Spleen (tissue), 11 donors: ENCODE measurements around the gene C11orf16. TPM values are rescaled to one million over a fixed set of nuclear protein-coding genes. Genes with fewer than 3 reads are reported as not detected.

ENCODE experiments used
- DNase-seq: peaks from one replicate; pipeline ENCODE4 v3.0.0-alpha.2; 2020
- H3K27ac ChIP-seq, 8 donors: fragments of 200-600 bp; sonication (generic) in 7 of 8; 1 replicate in 4 of 8; 2 replicates in 4 of 8; pipeline versions ENCODE4 v1.5.0 to v1.8.0; 2016 to 2021; ENCODE audit warnings: inconsistent platforms in 4 of 8, mild to moderate bottlenecking in 4 of 8, moderate library complexity in 1 of 8
- H3K27me3 ChIP-seq, 7 donors: fragments of 200-600 bp; sonication (generic) in 6 of 7; replicated peaks in 1 of 7; 1 replicate in 4 of 7; 2 replicates in 3 of 7; pipeline versions ENCODE4 v1.5.0 to v1.8.0; 2016 to 2021; ENCODE audit warnings: inconsistent platforms in 3 of 7, mild to moderate bottlenecking in 1 of 7
- H3K36me3 ChIP-seq, 6 donors: fragments of 200-600 bp; sonication (generic) in 5 of 6; 1 replicate in 4 of 6; 2 replicates in 2 of 6; pipeline versions ENCODE4 v1.5.0 to v1.8.0; 2016 to 2021; ENCODE audit warnings: inconsistent platforms in 2 of 6
- H3K4me1 ChIP-seq, 6 donors: fragments of 200-600 bp; sonication (generic) in 5 of 6; 1 replicate in 3 of 6; 2 replicates in 3 of 6; pipeline versions ENCODE4 v1.5.0 to v1.8.0; 2016 to 2021; ENCODE audit warnings: inconsistent platforms in 3 of 6
- H3K4me3 ChIP-seq, 8 donors: fragments of 200-600 bp; sonication (generic) in 7 of 8; 1 replicate in 4 of 8; 2 replicates in 4 of 8; pipeline versions ENCODE4 v1.5.0 to v1.8.0; 2016 to 2021; ENCODE audit warnings: inconsistent platforms in 4 of 8, mild to moderate bottlenecking in 4 of 8, moderate library complexity in 2 of 8
- H3K9me3 ChIP-seq, 8 donors: fragments of 200-600 bp; sonication (generic) in 7 of 8; 1 replicate in 4 of 8; 2 replicates in 4 of 8; pipeline versions ENCODE4 v1.5.0 to v1.8.0; 2016 to 2021; ENCODE audit warnings: inconsistent platforms in 4 of 8
- POLR2A ChIP-seq, 3 donors: fragments of 450-650 bp; IDR thresholded peaks; one replicate each; pipeline ENCODE4 v1.5.1; 2017; ENCODE audit warnings: antibody characterized with exemption in 3 of 3, mild to moderate bottlenecking in 1 of 3
- POLR2AphosphoS5 ChIP-seq, 3 donors: sonication (generic); formaldehyde crosslinking; IDR thresholded peaks; one replicate each; pipeline ENCODE4 v1.5.1; 2017; ENCODE audit warnings: antibody characterized with exemption in 3 of 3
- WGBS, 5 donors: extraction: QIAGEN DNeasy Blood & Tissue Kit in 3 of 5; methylation state at CpG; one replicate each; pipeline versions ENCODE4 v1.1.5 to v1.1.7; 2013 to 2018; 5-methylcytosine and 5-hydroxymethylcytosine counted together
- intact Hi-C: fragments of 100-400 bp; cut with DNase I; formaldehyde crosslinking; loops from one replicate; pipeline ENCODE4 v1.15.0; 2023; ENCODE audit warnings: low total_unique reads
- polyA plus RNA-seq, 3 donors: library from polyadenylated mRNA; stranded (reverse); fragments of 200-250 nt; gene quantifications; one replicate each; pipeline ENCODE4 v1.2.1, GENCODE V29; 2013
- total RNA-seq, 7 donors: library from RNA; depleted of rRNA in 3 of 7; stranded (reverse); fragments of >200 nt in 3 of 7; fragmentation: NEBNext Ultra II Directional in 4 of 7; extraction: Animal tissue kit (Norgen Biotek cat#: 25700) in 4 of 7; gene quantifications; one replicate each; pipeline versions ENCODE4 v1.1.0 to v1.2.1, GENCODE V29; 2016 to 2021
- TF ChIP-seq, protein P1 (sequence below), 11 experiments: fragments of 200-600 bp in 7 of 11; fragments of 450-650 bp in 4 of 11; sonication (generic) in 4 of 11; IDR thresholded peaks in 8 of 11; conservative IDR thresholded peaks in 3 of 11; 1 replicate in 7 of 11; 2 replicates in 4 of 11; pipeline versions ENCODE4 v1.4.0 to v1.8.0; 2016 to 2021; ENCODE audit warnings: antibody characterized with exemption in 11 of 11, inconsistent platforms in 4 of 11, mild to moderate bottlenecking in 1 of 11
- donor health status: healthy with polysubstance abuse.
- donor health status: DM: no; HTN: no; CAD: no; lungs with moderate emphysema.
- donor health status: DM: no; HTN: no; CAD: no.
- donor health status: Bipolar disorder and iron deficiency.
- donor health status: healthy.
- donor health status: DM: no; HTN: no; CAD: no.
- donor health status: DM: yes; HTN: yes; CAD: no.

The C11orf16 gene
- total and polyA plus RNA-seq, 10 donors: not detected

DNA sequence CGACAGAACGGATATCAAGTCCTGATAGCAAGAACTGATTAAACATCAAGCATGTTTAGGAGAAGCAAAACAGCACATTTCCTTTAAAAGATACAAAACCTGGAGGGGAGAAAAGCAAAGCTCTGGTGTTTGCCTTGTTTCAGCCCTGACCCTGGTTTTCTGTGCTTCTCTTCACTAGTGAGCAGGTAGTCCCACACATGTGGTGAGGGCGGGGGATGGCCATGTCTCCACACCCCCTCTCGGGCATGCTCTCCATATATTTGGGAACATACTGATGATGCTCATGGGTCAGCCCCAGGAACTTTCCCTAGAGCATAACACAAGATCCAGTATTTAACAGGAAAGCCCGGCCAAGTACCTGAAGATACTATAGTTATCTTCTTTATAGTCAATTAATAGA, 10.1 kb downstream of the C11orf16 start:
- Histone ChIP-seq H3K9me3 (no peaks in the 10 kb centered on the region), H3K36me3 (peaks cover 3 to 81% (median 41%) of the 10 kb centered on the region in 6 donors), H3K27ac (no peak overlapping the region), H3K4me3 (no peak overlapping the region), H3K27me3 (no peaks in the 10 kb centered on the region), H3K4me1 (peaks cover 0 to 3% (median 0%) of the 10 kb centered on the region in 6 donors)
- no peak for DNase-seq
- WGBS, 5 donors: 89 to 96% (median 93%) methylated on average over 5 of the region's 5 CpGs
- no peak for TF ChIP-seq POLR2AphosphoS5 (IDR thresholded peaks at IDR 0.05)
- no peak for TF ChIP-seq POLR2A (IDR thresholded peaks at IDR 0.05)
- TF ChIP-seq, protein P1, sequence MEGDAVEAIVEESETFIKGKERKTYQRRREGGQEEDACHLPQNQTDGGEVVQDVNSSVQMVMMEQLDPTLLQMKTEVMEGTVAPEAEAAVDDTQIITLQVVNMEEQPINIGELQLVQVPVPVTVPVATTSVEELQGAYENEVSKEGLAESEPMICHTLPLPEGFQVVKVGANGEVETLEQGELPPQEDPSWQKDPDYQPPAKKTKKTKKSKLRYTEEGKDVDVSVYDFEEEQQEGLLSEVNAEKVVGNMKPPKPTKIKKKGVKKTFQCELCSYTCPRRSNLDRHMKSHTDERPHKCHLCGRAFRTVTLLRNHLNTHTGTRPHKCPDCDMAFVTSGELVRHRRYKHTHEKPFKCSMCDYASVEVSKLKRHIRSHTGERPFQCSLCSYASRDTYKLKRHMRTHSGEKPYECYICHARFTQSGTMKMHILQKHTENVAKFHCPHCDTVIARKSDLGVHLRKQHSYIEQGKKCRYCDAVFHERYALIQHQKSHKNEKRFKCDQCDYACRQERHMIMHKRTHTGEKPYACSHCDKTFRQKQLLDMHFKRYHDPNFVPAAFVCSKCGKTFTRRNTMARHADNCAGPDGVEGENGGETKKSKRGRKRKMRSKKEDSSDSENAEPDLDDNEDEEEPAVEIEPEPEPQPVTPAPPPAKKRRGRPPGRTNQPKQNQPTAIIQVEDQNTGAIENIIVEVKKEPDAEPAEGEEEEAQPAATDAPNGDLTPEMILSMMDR (IDR thresholded peaks at IDR 0.05 in 8 of 11, conservative IDR thresholded peaks at IDR 0.05 in 3 of 11): no peak
- intact Hi-C loops: no loop called here

- H3K4me3 ChIP-seq: no peak overlapping the region
- H3K36me3 ChIP-seq: peaks cover 3 to 71% (median 44%) of the 10 kb centered on the region in 6 donors
- TF ChIP-seq POLR2AphosphoS5 (IDR thresholded peaks at IDR 0.05) (no peak), POLR2A (IDR thresholded peaks at IDR 0.05) (no peak)
- TF ChIP-seq, protein P1 (IDR thresholded peaks at IDR 0.05 in 8 of 11, conservative IDR thresholded peaks at IDR 0.05 in 3 of 11): no peak
- intact Hi-C loops: no loop called here
- peak overlapping the region in 6 of 8 donors; percentile 27 to 94 (median 56) for H3K27ac ChIP-seq
- 65 to 89% (median 80%) methylated on average over 5 of the region's 5 CpGs for WGBS, 5 donors
- H3K9me3 ChIP-seq: no peaks in the 10 kb centered on the region
- no peak for DNase-seq
- no peaks in the 10 kb centered on the region for H3K27me3 ChIP-seq
- H3K4me1 ChIP-seq: peaks cover 10 to 52% (median 29%) of the 10 kb centered on the region in 6 donors
Observed at GRCh38 chr11:8917157-8917825, 15.5 kb downstream of the C11orf16 start.

DNA sequence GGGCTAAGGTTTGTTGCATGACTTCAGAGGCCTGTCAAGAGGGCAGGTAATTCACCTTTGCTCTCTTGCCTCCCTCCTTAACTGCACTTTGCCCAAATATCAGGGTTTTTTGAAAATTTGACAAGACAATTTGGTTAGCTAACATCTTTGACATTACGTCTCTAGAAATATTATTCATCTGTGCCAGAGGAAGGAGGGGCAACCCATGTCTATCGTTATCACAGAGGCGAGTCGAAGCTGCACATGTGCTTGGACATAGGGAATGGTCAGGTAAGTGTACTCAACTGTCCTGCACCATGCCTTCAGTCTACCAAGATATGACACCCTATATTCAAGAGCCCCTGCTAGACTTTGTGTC, 18.1 kb downstream of the C11orf16 start:
- Histone ChIP-seq H3K9me3 (no peaks in the 10 kb centered on the region), H3K4me3 (peak overlapping the region in 6 of 8 donors; percentile 1 to 55 (median 14)), H3K27me3 (no peaks in the 10 kb centered on the region), H3K27ac (peak overlapping the region; percentile 57 to 94 (median 70)), H3K36me3 (peaks cover 0 to 44% (median 18%) of the 10 kb centered on the region in 6 donors), H3K4me1 (peaks cover 10 to 71% (median 37%) of the 10 kb centered on the region in 6 donors)
- TF ChIP-seq, protein P1 (IDR thresholded peaks at IDR 0.05 in 8 of 11, conservative IDR thresholded peaks at IDR 0.05 in 3 of 11): peak in 1 of 11 experiments; percentile 2
- TF ChIP-seq POLR2AphosphoS5 (IDR thresholded peaks at IDR 0.05): no peak
- intact Hi-C loops: loop anchor here (5.0 kb wide), 1 partner anchor 48 kb away; the partner anchor contains the start of gene TMEM9B
- no peak for DNase-seq
- 62 to 81% (median 67%) methylated on average over 4 of the region's 4 CpGs for WGBS, 5 donors

- TF ChIP-seq POLR2A (IDR thresholded peaks at IDR 0.05) (no peak), POLR2AphosphoS5 (IDR thresholded peaks at IDR 0.05) (peak in 1 of 3 donors; percentile 33)
- TF ChIP-seq, protein P1 (IDR thresholded peaks at IDR 0.05 in 8 of 11, conservative IDR thresholded peaks at IDR 0.05 in 3 of 11): peak in 10 of 11 experiments; percentile 16 to 73 (median 62)
- no peak for DNase-seq
- Histone ChIP-seq H3K36me3 (peaks cover 0 to 39% (median 13%) of the 10 kb centered on the region in 6 donors), H3K27ac (peak overlapping the region; percentile 57 to 94 (median 70)), H3K4me1 (peaks cover 10 to 76% (median 41%) of the 10 kb centered on the region in 6 donors), H3K27me3 (no peaks in the 10 kb centered on the region), H3K9me3 (no peaks in the 10 kb centered on the region), H3K4me3 (peak overlapping the region in 7 of 8 donors; percentile 1 to 55 (median 12))
- 0 to 3% (median 1%) methylated on average over 9 of the region's 9 CpGs for WGBS, 5 donors
- intact Hi-C loops: loop anchor here (5.0 kb wide), 1 partner anchor 48 kb away; the partner anchor contains the start of gene TMEM9B
Observed at GRCh38 chr11:8913961-8914660, 18.6 kb downstream of the C11orf16 start.
